Measurements from ENCODE around the gene OR56A5.

The OR56A5 gene

DNA sequence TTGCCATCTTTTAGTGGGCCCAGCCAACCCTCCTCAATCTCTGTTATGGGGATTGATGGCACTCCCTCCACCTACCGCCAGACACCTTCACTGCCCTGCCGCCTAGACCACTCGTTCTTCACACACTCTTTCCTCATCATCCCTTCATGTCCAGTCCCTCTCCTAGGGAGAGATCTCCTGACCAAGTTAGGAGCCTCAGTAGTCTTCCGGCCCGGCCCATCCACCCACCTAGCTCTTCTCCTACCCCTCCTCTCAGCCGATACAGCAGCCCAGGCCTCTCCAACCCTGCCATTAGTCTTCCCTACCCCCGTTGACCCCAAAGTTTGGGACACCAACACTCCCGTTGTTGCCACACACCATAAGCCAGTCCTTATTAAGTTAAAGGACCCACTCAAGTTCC, 37.2 kb downstream of the OR56A5 start:
- no peak for DNase-seq

DNA sequence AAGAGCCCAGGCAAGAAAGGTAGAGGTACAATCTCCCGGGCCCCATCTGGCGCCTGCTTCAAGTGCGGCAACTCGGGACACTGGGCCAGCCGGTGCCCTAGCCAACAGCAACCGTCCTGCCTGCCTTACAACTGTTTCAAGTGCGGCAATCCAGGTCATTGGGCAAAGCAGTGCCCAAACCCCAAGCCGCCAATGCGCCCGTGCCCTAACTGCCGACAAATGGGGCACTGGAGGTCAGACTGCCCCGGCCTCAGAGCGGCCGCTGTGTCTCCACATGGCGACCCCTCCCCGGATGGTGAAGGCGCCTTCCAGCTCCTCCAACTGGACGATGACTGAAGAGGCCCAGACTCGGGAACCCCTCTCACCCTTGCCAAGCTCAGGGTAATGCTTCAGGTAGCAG, 37.7 kb downstream of the OR56A5 start:
- no peak for DNase-seq

DNA sequence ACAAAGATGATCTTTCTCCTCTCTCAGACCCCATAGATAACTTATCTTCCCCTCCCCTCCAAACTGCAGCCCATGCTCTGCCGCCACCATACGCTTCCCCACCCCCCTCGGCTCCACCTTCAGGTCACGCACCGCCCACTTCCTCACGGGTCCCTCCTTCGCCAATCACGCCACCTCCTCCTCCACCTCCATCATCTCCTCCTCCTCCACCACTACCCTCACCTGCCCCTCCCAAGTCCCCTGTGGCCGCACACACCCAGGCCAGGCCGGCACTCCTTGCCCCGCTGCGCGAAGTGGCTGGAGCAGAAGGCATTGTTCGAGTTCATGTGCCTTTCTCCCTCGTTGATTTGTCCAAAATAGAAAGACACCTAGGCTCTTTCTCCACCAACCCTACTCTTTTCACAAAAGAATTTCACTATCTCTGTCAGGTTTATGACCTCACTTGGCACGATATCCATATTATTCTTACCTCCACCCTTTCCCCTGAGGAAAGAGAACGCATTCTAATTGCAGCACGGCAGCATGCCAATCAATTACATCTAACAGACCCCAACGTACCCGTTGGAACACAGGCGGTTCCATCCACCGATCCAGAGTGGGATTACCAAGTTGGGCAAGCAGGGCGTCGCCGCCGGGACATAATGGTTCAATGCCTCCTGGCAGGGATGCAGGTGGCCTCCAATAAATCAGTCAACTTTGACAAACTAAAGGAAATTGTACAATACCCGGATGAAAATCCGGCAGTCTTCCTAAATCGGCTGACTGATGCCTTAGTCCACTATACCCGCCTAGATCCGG, 38.5 kb downstream of the OR56A5 start:
- DNase-seq: no peak

DNA sequence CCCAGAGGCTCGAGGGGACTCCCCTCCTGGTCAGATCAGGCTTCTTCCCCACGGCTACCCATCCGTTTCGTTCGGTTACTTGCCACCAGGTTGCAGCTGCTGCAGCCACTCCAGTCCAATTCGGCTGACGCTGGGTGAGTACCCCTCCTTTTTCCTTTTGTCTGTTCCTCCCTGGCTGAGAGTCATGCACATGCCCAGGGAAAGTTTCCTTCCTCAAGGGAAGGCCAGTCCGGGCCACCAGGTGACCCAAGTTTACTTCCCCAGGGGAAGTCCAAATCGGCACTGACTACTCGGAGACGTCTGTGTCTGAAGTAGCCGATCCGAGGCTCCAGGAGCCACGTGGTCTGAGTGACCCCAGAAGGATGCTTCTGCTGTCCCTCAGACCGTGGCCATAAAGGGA, 39.5 kb downstream of the OR56A5 start:
- no peak for DNase-seq

DNA sequence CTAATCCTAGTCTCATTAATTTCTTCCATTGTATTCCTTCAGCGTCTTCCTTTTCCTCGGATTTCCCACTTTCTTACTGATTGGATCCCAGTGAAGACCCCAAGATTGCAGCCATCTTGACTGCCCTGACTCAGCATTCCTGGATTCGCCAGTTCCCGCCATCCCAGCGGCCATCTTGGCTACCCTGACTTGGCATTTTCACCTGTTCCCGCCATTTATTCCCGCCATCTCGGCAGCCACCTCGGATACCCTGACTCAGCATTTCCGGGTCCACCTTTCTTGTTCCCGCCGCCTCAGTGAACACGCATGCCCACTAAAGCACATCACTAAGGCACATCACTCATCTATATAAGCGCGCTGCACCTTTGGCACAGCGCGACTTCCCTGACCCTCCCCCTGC, 40.0 kb downstream of the OR56A5 start:
- no peak for DNase-seq

DNA sequence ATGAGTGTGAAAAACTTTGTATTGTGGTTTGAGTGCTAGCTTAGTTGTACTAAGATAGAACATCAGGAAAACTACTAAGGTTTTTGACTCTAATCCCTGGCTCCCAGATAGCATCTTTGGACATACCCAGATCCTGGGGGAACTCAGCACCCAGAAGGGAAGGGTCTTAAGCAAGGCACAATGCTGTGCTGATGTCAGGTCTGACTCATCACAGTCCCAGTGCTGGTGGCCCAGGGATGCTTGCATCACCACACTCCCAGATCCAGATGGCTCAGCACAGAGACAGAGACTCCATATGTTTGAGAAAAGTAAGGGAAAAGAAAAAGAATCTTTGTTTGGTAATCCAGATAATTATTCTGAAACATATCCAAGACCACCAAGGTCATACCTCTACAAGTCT, 44.5 kb downstream of the OR56A5 start:
- DNase-seq: no peak

DNA sequence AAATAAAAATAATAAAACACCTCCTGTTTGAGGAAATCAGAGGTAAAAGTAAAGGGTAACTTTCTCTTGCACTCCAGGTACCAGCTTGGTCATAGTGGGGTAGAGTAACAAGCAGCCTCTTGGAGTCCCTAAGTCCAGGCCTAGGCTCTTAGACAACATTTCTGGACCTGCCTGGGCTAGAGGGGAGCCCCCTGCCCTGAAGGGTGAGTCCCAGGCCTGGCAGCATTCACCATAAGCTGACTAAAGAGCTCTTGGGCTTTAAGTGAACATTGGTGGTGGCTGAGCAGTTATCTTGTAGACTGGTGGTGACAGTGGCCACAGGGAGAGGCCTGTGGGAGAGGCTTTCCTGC, 44.9 kb downstream of the OR56A5 start:
- DNase-seq: no peak

DNA sequence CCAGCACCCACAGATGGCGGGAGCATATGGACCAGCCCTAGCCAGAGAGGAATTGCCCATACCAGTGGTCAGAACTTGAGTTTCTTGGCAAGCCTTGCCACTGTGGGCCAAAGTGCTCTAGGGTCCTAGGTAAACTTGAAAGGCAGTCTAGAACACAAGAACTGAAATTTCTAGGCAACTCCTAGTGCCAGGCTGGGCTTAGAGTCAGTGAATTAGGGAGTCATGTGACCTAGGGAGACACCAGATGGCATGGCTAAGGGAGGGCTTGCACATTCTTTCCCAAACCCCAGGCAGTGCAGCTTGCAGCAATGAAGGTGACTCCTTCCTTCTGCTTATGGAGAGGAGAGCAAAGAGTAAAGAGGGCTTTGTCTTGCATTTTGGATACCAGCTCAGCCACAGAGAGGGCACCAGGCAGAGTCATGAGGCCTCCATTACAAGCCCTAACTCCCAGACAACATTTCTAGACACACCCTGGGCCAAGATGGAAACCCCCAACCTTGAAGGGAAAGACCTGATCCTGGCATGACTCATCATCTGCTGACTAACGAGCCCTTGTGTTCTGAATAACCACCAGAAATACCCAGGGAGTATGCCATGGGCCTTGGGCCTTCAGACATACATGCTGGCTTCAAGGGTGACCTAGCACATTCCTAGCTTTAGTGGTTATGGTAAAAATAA, 45.4 kb downstream of the OR56A5 start:
- peak; percentile 9 to 28 for DNase-seq

All from activated CD4-positive, alpha-beta T cell treated with anti-CD3 and anti-CD28 coated beads, Interleukin-2, amount 50 U/mL, for 48 hours (primary cell).